Lower lobe of right lung (tissue), 2 donors: Measurements from ENCODE around the gene AP2A2. TPM values are rescaled to one million over a fixed set of nuclear protein-coding genes. Genes with fewer than 3 reads are reported as not detected.

Experiments used
- ATAC-seq, 2 donors: fragments of 200-7000 bp; cut with Tn5 transposase; one replicate each; pipeline ENCODE4 v1.9.1; 2020 to 2022; ENCODE audit warnings: mild to moderate bottlenecking in 2 of 2, moderate library complexity in 2 of 2
- DNase-seq: peaks from one replicate; pipeline ENCODE4 v3.0.0-alpha.2; 2020
- H3K27ac ChIP-seq: fragments of 200-600 bp; one replicate; pipeline ENCODE4 v1.8.0; 2022
- H3K27me3 ChIP-seq: fragments of 200-600 bp; one replicate; pipeline ENCODE4 v1.8.0; 2022; ENCODE audit warnings: low read depth
- H3K36me3 ChIP-seq: fragments of 200-600 bp; one replicate; pipeline ENCODE4 v1.8.0; 2022; ENCODE audit warnings: mild to moderate bottlenecking
- H3K4me1 ChIP-seq: fragments of 200-600 bp; one replicate; pipeline ENCODE4 v1.8.0; 2022
- H3K4me3 ChIP-seq: fragments of 200-600 bp; one replicate; pipeline ENCODE4 v1.8.0; 2022; ENCODE audit warnings: mild to moderate bottlenecking
- H3K9me3 ChIP-seq: fragments of 200-600 bp; one replicate; pipeline ENCODE4 v1.8.0; 2022
- CTCF ChIP-seq: fragments of 200-600 bp; IDR thresholded peaks from one replicate; pipeline ENCODE4 v1.8.0; 2022; ENCODE audit warnings: antibody characterized with exemption, mild to moderate bottlenecking
- intact Hi-C: fragments of 100-400 bp; cut with DNase I; formaldehyde crosslinking; loops from one replicate; pipeline ENCODE4 v1.11.0; 2022
- total RNA-seq: library from RNA; stranded (reverse); fragmentation: NEBNext Ultra II Directional; extraction: Animal tissue kit (Norgen Biotek cat#: 25700); gene quantifications from one replicate; pipeline ENCODE4 v1.2.1, GENCODE V29; 2021
- donor health status: DM: no; HTN: yes; CAD: no; lungs with severe emphysema.

The AP2A2 gene
- total RNA-seq, 1 donor from 2014 or later, result 130 TPM

GRCh38 chr11:1009371-1009770 is 83.7 kb downstream of the AP2A2 start:
- no peaks in the 10 kb centered on the region for H3K27me3 ChIP-seq
- H3K4me3 ChIP-seq, result no peak overlapping the region
- DNase-seq (no peak), ATAC-seq (no peak)
- H3K4me1 ChIP-seq, result no peaks in the 10 kb centered on the region
- no peaks in the 10 kb centered on the region for H3K9me3 ChIP-seq
- intact Hi-C loops, result no loop called here
- no peak overlapping the region for H3K27ac ChIP-seq
- TF ChIP-seq CTCF, result no peak
- peaks cover 84% of the 10 kb centered on the region for H3K36me3 ChIP-seq

- no peak for ATAC-seq
- H3K27me3 ChIP-seq, result no peaks in the 10 kb centered on the region
- peaks cover 77% of the 10 kb centered on the region for H3K36me3 ChIP-seq
- no peak for TF ChIP-seq CTCF
- no peaks in the 10 kb centered on the region for H3K4me1 ChIP-seq
- DNase-seq, result no peak
- H3K27ac ChIP-seq, result no peak overlapping the region
- H3K4me3 ChIP-seq, result no peak overlapping the region
- intact Hi-C loops, result no loop called here
- H3K9me3 ChIP-seq, result no peaks in the 10 kb centered on the region
Observed at GRCh38 chr11:1009991-1010390, 84.3 kb downstream of the AP2A2 start.

DNA sequence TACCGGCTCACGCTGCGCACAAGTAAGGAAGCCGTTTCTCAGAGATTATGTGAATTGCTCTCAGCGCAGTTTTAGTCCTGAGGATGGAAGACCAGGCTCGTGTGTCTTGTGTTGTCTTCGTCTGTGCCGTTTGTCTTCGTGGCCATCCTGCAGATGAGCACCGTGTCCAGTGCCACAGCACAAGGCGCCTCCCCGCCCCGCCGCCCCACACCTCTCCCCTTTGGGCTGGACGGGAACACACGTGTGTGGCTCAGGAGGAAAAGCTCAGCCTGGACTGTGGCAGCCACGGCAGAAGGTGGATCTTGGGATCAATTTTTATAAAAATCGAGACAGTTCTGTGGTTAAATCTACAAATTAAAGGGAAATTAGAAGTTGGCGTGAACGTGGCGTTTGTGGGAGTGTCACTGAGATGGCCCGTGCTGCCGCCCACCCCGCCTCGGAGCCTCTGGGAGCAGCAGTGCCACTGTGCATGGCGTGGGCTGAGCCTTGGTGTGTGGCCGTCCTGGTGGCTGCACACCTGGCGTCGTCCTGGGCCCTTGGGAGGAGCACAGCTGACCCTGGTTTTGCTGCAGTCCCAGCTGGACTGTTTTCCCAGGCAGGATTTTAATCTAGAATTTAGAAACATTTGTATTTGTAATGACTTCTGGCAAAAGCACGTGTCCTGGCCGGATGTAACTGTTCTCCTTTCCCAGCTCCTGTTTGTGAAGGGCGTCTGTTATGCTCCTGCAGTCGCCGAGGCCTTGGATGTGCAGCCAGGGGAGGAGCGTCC is 85.1 kb downstream of the AP2A2 start:
- Histone ChIP-seq H3K36me3 (peaks cover 70% of the 10 kb centered on the region), H3K9me3 (no peaks in the 10 kb centered on the region), H3K27ac (no peak overlapping the region), H3K4me3 (no peak overlapping the region), H3K27me3 (no peaks in the 10 kb centered on the region), H3K4me1 (no peaks in the 10 kb centered on the region)
- ATAC-seq (no peak), DNase-seq (no peak)
- intact Hi-C loops, result no loop called here
- TF ChIP-seq CTCF, result no peak

- peaks cover 64% of the 10 kb centered on the region for H3K36me3 ChIP-seq
- no peak for TF ChIP-seq CTCF
- no peaks in the 10 kb centered on the region for H3K27me3 ChIP-seq
- no peak overlapping the region for H3K27ac ChIP-seq
- H3K4me3 ChIP-seq, result no peak overlapping the region
- intact Hi-C loops, result no loop called here
- DNase-seq (no peak), ATAC-seq (no peak)
- no peaks in the 10 kb centered on the region for H3K9me3 ChIP-seq
- no peaks in the 10 kb centered on the region for H3K4me1 ChIP-seq
Observed at GRCh38 chr11:1011320-1011698, 85.6 kb downstream of the AP2A2 start.

DNA sequence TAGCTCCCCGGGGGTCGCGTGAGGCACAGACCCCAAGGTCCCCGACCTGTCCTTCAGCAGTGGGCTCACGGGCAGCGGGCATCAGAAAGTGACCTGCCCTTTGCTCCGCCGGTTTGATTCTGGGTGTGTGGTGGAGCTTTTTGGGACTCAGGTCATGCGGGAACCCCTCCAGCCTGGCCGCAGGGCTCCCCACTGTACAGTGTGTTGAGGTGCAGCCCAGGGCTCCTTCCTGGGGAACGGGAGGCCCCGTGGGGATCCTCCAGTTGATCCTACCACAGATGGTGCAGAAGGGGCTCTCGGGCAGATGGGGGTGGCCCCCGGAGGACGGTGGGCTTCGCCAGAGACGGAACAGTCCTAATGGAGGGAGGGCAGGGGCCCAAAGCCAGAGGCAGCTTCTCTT is 86.6 kb downstream of the AP2A2 start:
- H3K27me3 ChIP-seq, result no peaks in the 10 kb centered on the region
- no peak for TF ChIP-seq CTCF
- intact Hi-C loops, result no loop called here
- no peak overlapping the region for H3K27ac ChIP-seq
- ATAC-seq (no peak), DNase-seq (no peak)
- no peak overlapping the region for H3K4me3 ChIP-seq
- peaks cover 54% of the 10 kb centered on the region for H3K36me3 ChIP-seq
- H3K4me1 ChIP-seq, result no peaks in the 10 kb centered on the region
- H3K9me3 ChIP-seq, result no peaks in the 10 kb centered on the region
